NCI-H1417 (cell line): ENCODE data around the gene SHISA9.

ENCODE experiments used
- DNase-seq, 3 experiments: peaks; one replicate each; lab custom pipeline; 2025; lab: John Stamatoyannopoulos, UW

The SHISA9 gene

GRCh38 chr16:13264749-13265552 lies 363.6 kb downstream of the SHISA9 start:
- no peak for DNase-seq

- no peak for DNase-seq
Observed at GRCh38 chr16:13269359-13269758, 368.0 kb downstream of the SHISA9 start.

GRCh38 chr16:13269905-13270528 lies 368.6 kb downstream of the SHISA9 start:
- no peak for DNase-seq

GRCh38 chr16:13270602-13271001 lies 369.2 kb downstream of the SHISA9 start:
- DNase-seq: no peak

GRCh38 chr16:13289515-13289914 lies 388.1 kb downstream of the SHISA9 start:
- no peak for DNase-seq
